ENCODE measurements around the gene CYFIP1.

CYFIP1 gene

GRCh38 chr15:22939051-22939450, 41.1 kb downstream of the CYFIP1 start:
- no peak for DNase-seq (ENCODE audit: low read depth in 1 of 2, low spot score in 1 of 2)
- in situ Hi-C loops (cut with HindIII; ENCODE audit: low pct_unique_long_range_greater_than_20kb, low sequenced_read_pairs) = no loop called here
- no peak for TF ChIP-seq JUND (IDR thresholded peaks at IDR 0.05; ENCODE audit: low read depth)

- DNase-seq (ENCODE audit: low read depth in 1 of 2, low spot score in 1 of 2) = no peak
- no peak for TF ChIP-seq JUND (IDR thresholded peaks at IDR 0.05; ENCODE audit: low read depth)
- in situ Hi-C loops (cut with HindIII; ENCODE audit: low pct_unique_long_range_greater_than_20kb, low sequenced_read_pairs) = no loop called here
Observed at GRCh38 chr15:22936577-22937472, 43.3 kb downstream of the CYFIP1 start.

- in situ Hi-C loops (cut with HindIII; ENCODE audit: low pct_unique_long_range_greater_than_20kb, low sequenced_read_pairs) = no loop called here
- TF ChIP-seq JUND (IDR thresholded peaks at IDR 0.05; ENCODE audit: low read depth) = no peak
- DNase-seq (ENCODE audit: low read depth in 1 of 2, low spot score in 1 of 2) = no peak
Observed at GRCh38 chr15:22933641-22934061, 46.5 kb downstream of the CYFIP1 start.

- TF ChIP-seq JUND (IDR thresholded peaks at IDR 0.05; ENCODE audit: low read depth) = no peak
- in situ Hi-C loops (cut with HindIII; ENCODE audit: low pct_unique_long_range_greater_than_20kb, low sequenced_read_pairs) = no loop called here
- no peak for DNase-seq (ENCODE audit: low read depth in 1 of 2, low spot score in 1 of 2)
Observed at GRCh38 chr15:22931784-22932536, 48.2 kb downstream of the CYFIP1 start.

GRCh38 chr15:22930782-22931484, 49.2 kb downstream of the CYFIP1 start:
- DNase-seq (ENCODE audit: low read depth in 1 of 2, low spot score in 1 of 2) = peak; percentile 28 to 46
- in situ Hi-C loops (cut with HindIII; ENCODE audit: low pct_unique_long_range_greater_than_20kb, low sequenced_read_pairs) = no loop called here
- TF ChIP-seq JUND (IDR thresholded peaks at IDR 0.05; ENCODE audit: low read depth) = no peak

- in situ Hi-C loops (cut with HindIII; ENCODE audit: low pct_unique_long_range_greater_than_20kb, low sequenced_read_pairs) = no loop called here
- DNase-seq (ENCODE audit: low read depth in 1 of 2, low spot score in 1 of 2) = no peak
- no peak for TF ChIP-seq JUND (IDR thresholded peaks at IDR 0.05; ENCODE audit: low read depth)
Observed at GRCh38 chr15:22927761-22928160, 52.4 kb downstream of the CYFIP1 start.

- no peak for TF ChIP-seq JUND (IDR thresholded peaks at IDR 0.05; ENCODE audit: low read depth)
- no peak for DNase-seq (ENCODE audit: low read depth in 1 of 2, low spot score in 1 of 2)
- in situ Hi-C loops (cut with HindIII; ENCODE audit: low pct_unique_long_range_greater_than_20kb, low sequenced_read_pairs) = no loop called here
Observed at GRCh38 chr15:22925875-22926274, 54.3 kb downstream of the CYFIP1 start.

GRCh38 chr15:22922003-22922402, 58.2 kb downstream of the CYFIP1 start:
- TF ChIP-seq JUND (IDR thresholded peaks at IDR 0.05; ENCODE audit: low read depth) = no peak
- in situ Hi-C loops (cut with HindIII; ENCODE audit: low pct_unique_long_range_greater_than_20kb, low sequenced_read_pairs) = no loop called here
- DNase-seq (ENCODE audit: low read depth in 1 of 2, low spot score in 1 of 2) = no peak

- TF ChIP-seq JUND (IDR thresholded peaks at IDR 0.05; ENCODE audit: low read depth) = no peak
- in situ Hi-C loops (cut with HindIII; ENCODE audit: low pct_unique_long_range_greater_than_20kb, low sequenced_read_pairs) = no loop called here
- no peak for DNase-seq (ENCODE audit: low read depth in 1 of 2, low spot score in 1 of 2)
Observed at GRCh38 chr15:22919171-22919570, 61.0 kb downstream of the CYFIP1 start.

GRCh38 chr15:22918596-22919140, 61.5 kb downstream of the CYFIP1 start:
- in situ Hi-C loops (cut with HindIII; ENCODE audit: low pct_unique_long_range_greater_than_20kb, low sequenced_read_pairs) = no loop called here
- DNase-seq (ENCODE audit: low read depth in 1 of 2, low spot score in 1 of 2) = no peak
- TF ChIP-seq JUND (IDR thresholded peaks at IDR 0.05; ENCODE audit: low read depth) = no peak

- in situ Hi-C loops (cut with HindIII; ENCODE audit: low pct_unique_long_range_greater_than_20kb, low sequenced_read_pairs) = no loop called here
- no peak for TF ChIP-seq JUND (IDR thresholded peaks at IDR 0.05; ENCODE audit: low read depth)
- no peak for DNase-seq (ENCODE audit: low read depth in 1 of 2, low spot score in 1 of 2)
Observed at GRCh38 chr15:22918056-22918455, 62.1 kb downstream of the CYFIP1 start.

- DNase-seq (ENCODE audit: low read depth in 1 of 2, low spot score in 1 of 2) = no peak
- TF ChIP-seq JUND (IDR thresholded peaks at IDR 0.05; ENCODE audit: low read depth) = no peak
- in situ Hi-C loops (cut with HindIII; ENCODE audit: low pct_unique_long_range_greater_than_20kb, low sequenced_read_pairs) = no loop called here
Observed at GRCh38 chr15:22917556-22917955, 62.6 kb downstream of the CYFIP1 start.
